GM18907 (cell line): Measurements from ENCODE around the gene SGO2.
"Not testable (repeated sequence)": the region's sequence is repeated elsewhere in the genome, so short reads cannot be mapped to it uniquely, and the experiment has no call there.

Experiments
- ATAC-seq: cut with Tn5 transposase; IDR thresholded peaks from one replicate; pipeline ENCODE4 v1.9.1; 2021; ENCODE audit warnings: mild to moderate bottlenecking, moderate library complexity; ENCODE audit not compliant: unreplicated experiment

SGO2 gene

DNA sequence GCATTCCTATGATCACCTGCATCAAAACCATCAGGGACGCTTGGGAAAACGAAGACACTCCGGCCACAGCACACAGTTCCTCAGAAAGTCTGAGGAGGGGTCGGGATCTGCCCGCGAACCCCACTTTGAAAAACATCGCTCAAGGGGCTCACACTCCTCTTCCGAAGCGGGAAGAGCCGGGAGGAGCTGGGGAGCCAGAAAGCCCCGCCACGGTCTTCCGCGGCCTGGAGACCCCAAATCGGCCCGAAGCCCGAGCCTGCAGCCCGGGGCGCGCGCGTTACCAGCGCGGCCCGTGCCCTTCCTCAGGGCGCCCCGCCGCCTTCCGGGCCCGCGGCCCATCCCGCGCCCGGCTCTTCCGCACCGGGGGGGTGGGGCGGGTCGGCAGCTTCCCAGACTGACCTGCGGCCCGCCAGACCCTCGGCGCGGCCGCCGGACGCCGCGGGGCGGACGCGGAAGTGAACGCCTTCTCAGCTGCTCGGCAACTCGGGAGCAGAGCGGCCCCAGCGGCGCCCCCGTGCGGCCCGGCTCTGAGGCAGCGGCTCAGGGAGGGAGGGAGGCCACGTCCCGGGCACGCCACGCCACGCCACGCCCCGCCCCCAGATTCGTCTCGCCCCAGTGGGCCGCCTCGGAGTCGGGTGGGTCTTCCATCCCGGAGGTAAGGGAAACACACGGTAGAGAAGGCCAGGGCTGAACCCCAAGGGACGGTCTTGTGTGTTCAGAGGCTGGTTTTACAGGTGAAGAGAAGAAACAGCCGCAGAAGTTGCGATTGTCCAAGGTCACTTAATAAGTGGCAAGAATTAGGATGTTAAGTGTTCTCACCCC is 16.2 kb upstream of the SGO2 start, which contains the start of gene KCTD18:
KCTD18 (minus strand) TSS at position 457 of the 822 bp plus-strand sequence. CDS start 3,052 bp downstream, outside the sequence.
- ATAC-seq, result peak; percentile 98

DNA sequence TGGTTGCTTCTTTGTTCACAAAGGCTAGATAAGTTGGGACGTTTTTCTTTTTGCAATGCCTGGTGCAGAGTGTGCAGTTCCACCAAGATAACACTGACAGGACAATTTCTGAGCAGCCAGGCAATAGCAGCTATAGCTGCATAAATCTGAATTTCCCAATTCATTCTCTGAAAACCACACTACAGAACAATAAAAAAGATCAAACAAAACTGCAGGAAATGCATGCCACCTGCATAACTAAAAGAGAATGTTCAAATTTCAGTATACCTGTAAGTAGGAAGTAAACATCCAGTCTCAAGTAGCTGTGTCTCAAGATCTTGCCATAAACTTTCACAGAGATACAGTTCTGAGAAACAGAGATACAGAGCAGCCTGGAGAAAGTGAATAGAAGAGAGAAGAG is 10.9 kb upstream of the SGO2 start:
- ATAC-seq, result no peak

DNA sequence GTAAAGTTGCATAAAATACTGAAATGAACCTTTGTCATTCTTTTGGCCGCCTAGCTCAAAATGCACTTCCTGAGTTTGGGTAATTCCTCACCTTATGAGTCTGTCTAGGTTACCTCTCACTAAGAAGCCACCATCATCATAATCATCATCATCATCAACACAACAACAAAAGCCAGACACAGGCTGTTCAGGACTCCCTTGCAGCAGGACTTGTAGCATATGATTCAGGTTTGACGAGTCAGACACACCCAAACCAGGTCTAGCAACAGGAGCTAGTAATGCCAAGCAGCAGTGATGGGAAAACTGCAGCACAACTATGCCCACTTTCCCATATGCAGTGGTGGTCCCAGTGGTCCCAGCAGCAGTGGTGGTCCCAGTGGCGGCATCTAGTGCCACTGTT is 2.8 kb upstream of the SGO2 start:
- no peak for ATAC-seq

DNA sequence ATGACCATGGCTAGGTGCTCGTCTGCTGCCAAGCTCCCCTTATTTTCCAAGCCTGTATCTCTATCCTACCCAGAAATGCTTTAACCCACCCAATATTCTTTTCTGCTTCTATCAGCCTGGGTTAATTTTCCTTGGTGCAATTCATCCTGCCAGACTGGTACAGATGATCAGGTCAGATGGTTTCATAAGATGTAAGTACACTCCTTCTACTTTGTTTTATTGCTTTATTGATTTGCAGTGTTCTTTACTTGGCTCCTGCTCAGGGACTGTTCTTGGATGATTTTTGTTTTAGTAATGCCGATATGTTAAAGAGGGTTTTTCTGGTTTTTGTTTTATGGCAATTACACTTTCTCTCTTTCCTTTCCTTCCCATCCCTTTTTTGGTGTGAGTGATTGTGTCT is 2.4 kb upstream of the SGO2 start:
- no peak for ATAC-seq

DNA sequence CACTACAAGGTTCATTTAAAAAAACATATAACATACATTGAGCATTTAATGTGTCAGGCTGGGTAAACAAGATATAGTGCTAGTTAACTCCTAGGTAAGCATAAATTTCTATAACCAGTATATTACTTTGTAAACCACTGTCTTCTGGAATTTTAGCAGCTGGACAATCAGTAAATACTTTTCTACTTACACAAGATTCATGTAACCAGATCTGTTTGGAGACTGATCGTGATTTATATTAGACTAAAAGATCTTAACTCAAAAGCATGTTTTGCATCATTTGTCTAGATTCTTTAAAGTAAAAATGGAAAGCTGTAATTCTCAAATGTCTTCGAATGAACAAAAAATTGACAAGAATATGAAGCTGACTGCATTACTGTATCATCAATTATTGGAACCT is 941 bp upstream of the SGO2 start:
- no peak for ATAC-seq

DNA sequence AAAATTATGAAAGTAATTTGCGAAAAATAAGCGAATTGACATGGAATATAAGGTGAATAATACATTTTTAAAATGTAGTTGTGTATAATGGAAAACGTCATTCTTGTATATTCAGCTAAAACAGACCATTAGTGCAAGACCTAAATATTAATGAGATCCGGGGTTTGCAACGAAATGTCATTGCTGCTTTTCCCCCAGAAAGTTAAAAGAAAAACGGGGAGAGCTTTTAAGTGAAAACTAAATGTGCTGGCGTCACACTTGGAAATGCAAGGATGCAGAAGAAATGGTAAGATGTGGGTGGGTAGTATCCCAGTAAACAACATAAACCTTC is 491 bp upstream of the SGO2 start:
- ATAC-seq, result no peak

DNA sequence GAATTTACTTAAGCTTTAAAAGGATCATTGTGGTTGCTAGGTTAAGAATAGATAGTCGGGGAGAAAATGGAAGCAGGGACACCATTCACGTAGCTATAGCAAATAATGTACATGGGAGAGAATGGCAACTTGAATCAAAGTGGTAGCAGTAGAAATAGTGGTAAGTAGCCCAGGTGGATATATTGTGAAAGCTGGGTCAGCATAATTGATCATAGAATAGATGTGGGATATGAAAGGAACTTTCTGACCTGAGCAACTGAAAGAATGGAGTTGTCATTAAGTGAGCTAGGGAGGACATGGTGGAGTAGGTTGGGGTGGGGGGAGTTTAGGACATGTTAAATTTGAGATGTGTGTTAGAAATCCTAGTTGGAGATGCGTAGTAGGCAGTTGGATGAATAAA is 2.2 kb downstream of the SGO2 start:
- no peak for ATAC-seq

DNA sequence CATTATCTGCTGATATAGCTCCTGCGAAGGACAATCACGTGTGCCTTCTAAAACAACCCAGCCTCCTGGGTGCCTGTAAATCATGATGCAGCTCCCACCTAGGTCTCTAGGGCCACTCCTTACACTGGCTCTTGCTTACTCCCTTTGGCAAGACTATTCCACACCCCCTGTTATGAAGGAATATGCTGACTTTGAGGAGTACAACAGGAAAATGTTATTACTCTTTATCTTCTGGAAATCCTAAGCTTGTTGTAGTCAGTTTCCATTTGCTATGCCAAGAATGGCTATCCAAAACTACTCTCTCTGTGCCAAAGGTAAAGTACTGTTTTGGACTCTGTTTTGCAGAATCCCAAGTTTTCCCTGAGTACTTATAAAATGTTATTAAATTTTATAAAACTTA is 7.7 kb downstream of the SGO2 start:
- no peak for ATAC-seq

DNA sequence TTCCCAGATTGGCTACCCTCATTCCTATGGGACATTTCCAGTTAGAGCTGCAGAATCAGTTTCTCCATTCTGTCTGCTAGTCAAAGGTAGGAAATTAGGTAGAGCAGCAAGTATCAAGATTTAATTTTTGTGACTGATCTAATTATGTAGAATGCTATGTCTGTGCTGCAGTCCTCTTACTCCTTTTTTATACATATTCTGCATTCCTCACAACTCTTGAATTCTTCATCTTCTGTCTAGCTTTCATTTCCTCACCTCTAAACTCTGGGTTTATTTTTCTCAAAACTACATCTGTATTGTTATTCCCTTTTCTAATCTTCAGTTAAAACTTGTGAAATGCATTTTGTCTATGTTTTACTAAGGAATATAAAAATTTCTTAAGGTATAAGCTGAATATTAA is 8.6 kb downstream of the SGO2 start:
- ATAC-seq, result no peak

DNA sequence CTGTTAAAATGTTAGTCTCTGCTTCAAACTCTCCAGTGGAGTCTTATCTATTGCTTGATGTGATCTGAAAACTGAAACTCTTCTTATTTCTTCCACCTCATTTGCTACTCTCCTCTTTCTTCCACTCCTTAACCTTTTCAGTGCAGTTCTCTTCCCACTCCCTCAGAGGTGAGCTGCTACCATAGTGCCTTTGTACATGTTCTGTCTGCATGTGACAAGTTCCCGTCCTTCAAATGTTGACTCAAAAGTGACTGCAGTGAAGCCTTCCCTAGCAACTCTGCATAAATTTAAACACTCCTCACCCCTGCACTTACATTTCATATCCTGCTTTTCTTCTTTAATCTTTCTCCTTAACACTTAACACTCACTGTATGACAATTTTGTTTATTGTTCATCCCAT is 12.1 kb downstream of the SGO2 start:
- no peak for ATAC-seq

DNA sequence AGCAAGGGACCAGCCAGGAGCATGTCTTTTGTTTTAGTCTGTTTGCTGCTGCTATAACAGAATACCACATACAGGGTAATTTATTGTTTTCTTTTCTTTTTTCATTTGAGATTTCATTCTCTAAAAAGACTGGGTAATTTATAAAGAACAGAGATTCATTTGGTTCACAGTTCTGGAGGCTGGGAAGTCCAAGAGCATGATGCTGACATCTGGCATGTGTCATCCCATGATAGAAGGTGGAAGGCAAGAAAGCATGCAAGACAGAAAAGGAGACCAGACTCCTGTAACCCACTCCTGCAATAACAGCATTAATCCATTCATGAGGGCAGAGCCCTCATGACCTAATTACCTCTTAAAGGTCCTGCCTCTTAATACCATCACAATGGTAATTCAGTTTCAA is 14.8 kb downstream of the SGO2 start:
- ATAC-seq, result no peak

DNA sequence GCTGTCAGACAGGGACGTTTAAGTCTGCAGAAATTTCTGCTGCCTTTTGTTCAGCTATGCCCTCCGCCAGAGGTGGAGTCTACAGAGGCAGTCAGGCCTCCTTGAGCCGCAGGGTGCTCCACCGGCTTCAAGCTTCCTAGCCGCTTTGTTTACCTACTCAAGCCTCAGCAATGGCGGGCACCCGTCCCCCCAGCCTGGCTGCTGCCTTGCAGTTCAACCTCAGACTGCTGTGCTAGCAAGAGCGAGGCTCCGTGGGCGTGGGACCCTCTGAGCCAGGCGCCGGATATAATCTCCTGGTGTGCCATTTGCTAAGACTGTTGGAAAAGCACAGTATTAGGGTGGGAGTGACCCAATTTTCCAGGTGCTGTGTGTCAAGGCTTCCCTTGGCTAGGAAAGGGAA is 40.6 kb downstream of the SGO2 start:
- ATAC-seq, result not testable (repeated sequence)

DNA sequence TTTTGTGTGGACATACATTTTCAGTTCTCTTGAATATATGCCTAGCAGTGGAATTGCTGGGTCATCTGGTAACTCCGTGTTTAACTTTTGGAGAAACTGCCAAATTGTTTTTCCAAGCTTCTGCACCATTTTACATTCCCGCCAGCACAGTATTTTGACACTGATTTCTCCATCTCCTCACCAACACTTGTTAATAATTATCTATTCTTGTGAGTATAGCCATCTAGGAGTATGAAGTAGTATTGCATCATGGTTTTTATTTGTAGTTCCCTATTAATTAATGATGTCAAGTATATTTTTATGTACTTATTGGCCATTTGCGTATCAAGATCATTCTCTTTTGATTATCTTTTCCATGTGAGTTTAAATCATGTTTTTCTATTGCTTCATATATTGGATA is 41.9 kb downstream of the SGO2 start:
- no peak for ATAC-seq

DNA sequence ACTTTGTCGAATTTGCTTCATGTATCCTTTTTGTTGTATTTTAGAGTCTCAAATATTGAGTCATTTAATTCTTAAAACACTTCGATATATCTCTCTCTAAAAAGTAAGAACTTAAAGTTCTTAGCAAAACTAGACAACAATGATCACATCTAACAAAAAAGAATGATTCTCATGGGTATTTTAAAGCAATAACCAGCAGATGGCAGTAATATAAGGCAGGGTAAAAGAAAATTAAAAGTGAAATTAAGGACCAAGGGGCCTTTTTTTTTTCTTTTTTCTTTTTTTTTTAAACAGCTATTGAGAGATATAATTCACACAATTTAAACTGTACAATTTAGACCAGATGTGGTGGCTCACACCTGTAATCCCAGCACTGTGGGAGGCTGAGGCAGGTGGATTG is 50.0 kb downstream of the SGO2 start:
- no peak for ATAC-seq

DNA sequence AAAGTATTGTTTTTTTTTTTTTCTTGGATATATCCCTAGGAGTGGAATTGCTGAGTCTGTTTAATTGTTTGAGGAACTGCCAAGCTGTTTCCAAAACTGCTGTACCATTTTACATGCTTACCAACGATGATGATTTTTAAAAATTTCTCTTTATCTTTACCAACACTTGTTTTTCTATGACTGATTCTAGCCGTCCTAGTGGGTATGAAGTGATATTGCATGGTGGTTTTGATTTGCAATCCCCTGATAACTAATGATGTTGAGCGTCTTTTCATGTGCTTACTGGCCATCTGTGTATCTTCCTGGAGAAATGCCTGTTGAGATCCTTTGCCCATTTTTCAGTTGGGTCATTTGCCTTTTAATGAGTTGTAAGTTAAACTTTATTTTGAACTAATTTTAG is 51.0 kb downstream of the SGO2 start:
- ATAC-seq, result no peak

DNA sequence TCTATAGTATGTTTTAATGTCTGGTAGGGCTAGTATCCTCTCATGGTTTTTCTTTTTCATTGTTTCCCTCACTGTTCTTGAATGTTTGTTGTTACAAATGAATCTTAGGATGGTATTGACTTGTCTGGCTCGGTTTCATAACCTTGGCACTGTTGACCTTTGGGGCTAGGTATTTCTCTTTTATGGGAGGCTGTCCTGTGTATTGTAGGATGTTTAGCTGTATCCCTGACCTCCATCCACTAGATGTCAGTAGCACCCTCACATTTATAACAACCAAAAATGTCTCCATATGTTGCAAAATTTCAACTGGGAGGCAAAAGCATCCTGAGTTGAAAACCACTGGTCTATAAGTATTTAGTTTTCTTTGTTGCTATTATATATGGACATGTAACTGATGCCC is 52.8 kb downstream of the SGO2 start:
- no peak for ATAC-seq

DNA sequence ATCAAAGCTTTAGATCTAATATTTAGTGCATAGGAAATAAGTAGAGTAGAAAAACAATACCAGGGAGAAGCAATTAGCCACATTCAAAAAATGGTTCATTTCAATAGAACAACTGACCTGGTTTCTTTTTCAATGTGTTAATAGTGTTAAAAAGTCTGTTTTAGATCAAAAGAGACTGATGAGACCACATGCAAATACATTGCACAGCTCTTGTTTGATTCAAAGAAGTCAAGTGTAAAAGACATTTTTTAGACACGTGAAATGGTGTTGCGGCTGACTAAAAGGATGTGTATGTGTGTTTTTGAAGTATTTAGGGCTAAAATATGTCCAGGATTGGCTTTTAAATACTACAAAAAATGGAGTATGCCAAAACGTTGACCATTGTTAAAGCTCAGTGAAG is 58.6 kb downstream of the SGO2 start:
- ATAC-seq, result no peak

DNA sequence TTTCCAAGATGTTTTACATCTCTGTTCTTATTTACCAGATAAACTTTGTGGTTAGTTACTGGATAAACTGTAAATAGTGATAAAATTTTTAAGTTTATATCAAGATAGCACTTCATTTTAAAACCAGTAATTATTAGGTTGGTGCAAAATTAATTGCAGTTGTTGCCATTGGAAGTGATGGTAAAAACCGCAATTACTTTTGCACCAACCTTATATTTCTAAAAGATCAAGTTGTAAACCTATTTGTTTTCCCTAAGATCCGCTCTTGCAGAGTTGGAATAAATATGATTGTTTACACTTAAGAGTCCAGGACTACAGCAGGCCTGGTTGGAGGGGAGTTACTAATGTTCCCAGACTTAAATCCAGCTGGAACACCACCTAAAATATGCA is 59.3 kb downstream of the SGO2 start:
- no peak for ATAC-seq

DNA sequence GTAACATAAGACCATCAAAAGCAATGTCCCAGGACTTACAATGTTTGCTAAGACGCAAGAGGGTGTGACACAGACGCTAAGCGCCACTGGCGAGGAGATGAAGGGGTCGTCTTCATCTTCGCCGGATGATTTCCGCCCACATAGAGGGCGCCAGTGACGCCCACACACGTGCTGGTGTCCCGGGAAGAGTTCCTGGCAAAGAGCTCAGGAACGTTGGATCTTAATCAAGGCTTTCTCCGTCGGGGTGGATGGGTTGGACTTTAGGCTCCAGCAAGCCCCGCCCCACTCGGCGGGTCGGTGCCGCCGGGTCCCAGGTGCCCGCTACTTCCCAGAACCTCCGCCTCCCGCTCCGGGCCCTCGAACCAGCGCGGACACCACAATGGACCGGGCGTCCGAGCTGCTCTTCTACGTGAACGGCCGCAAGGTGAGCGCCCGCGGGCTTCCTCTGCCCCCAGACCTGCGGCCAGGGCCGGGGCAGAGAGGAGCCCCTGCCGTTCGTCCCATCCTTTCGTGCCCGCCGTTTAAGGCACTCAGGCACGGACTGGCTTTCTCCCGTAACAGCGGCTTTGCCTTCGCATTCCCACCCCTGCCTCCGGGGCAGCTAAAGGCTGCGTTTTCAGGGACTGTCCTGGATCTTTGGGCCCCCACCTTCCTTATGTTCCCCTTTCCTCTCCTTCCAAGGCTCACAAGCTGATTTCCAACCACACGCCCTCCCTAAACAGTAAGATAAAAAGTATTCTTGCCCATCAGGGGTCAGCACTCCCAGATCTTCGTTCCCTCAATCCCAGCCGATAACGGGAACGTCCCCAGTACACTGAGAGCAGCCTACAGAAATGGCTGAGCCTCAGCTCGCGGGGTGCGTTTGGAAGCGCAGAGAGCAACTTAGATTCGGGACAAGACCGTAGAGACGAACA is 60.0 kb downstream of the SGO2 start, which contains the start of gene AOX1:
AOX1 (plus strand) TSS at position 285 of the 914 bp plus-strand sequence; CDS start at position 380, 95 bp downstream.
- peak; percentile 52 for ATAC-seq

DNA sequence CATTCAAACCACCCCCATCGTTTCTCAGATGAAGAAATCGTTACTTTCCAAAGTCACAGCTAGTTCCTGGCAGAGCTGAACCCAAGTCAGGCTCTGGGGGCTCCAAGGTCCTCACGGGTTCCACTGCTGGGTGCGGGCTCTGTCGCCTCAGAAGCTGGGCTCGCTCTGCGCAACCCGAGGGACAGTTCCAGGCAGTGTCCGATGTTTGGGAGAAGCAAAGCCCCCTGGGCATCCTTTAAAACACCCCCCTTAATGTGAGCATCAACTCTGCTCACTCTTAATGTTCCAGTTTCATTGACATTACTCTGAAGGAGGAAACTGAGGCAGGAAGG is 60.6 kb downstream of the SGO2 start:
- ATAC-seq, result no peak

DNA sequence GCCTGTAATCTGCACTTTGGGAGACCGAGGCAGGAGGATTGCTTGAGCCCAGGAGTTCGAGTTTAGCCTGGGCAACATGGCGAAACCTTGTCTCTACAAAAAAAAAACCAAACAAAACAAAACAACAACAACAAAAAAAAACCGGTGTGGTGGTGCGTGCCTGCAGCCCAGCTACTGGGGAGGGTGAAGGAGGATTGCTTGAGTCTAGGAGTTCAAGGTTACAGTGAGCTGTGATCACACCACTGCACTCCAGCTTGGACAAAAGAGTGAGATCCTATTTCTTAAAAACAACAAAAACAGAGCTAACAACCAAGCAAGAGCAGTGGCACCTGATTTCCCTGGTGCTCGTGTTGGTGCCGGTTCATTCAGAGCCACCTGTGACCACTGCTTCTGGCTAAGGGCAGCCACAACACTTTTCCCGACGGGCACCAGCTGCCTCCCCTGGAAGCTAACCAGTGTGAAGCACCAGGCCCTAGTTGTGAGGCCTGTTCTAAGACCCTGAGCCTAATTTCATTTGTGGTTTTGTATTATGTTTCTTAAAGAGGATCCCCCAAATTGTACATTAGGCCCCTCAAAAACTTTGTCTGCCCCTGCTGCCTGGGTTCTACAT is 61.1 kb downstream of the SGO2 start:
- ATAC-seq, result no peak
